GM12874 (cell line): ENCODE measurements around the gene SCN2B.

Source experiments
- CTCF ChIP-seq: IDR thresholded peaks from 2 replicates; pipeline ENCODE4 v1.5.1; 2011; ENCODE audit warnings: low read depth, mild to moderate bottlenecking, control low read depth, low read length, moderate library complexity; ENCODE audit not compliant: insufficient read depth

The SCN2B gene

GRCh38 chr11:118180300-118180703, 3.9 kb upstream of the SCN2B start:
- TF ChIP-seq CTCF, result no peak

- TF ChIP-seq CTCF, result no peak
These were observed 317 bp upstream of the SCN2B start for GRCh38 chr11:118176778-118177134.

- TF ChIP-seq CTCF, result no peak
These were observed 1.1 kb downstream of the SCN2B start for GRCh38 chr11:118175031-118175992.

GRCh38 chr11:118174006-118174567, 2.4 kb downstream of the SCN2B start:
- no peak for TF ChIP-seq CTCF

GRCh38 chr11:118172356-118172755, 4.1 kb downstream of the SCN2B start:
- no peak for TF ChIP-seq CTCF

- TF ChIP-seq CTCF, result peak; percentile 94
These were observed 5.0 kb downstream of the SCN2B start for GRCh38 chr11:118171269-118172062.

- TF ChIP-seq CTCF, result no peak
These were observed 5.6 kb downstream of the SCN2B start for GRCh38 chr11:118170882-118171268.
